ENCODE results near the gene ORAI3. TPM values are rescaled to one million over a fixed set of nuclear protein-coding genes. Genes with fewer than 3 reads are reported as not detected.

ORAI3 gene
- total RNA-seq, 4 donors from 2014 or later, result 25.7 to 41.0 (median 32.7) TPM

GRCh38 chr16:30958175-30959079, 9.6 kb downstream of the ORAI3 start:
- Histone ChIP-seq H3K4me1 (peaks cover 29% of the 10 kb centered on the region), H3K27me3 (no peaks in the 10 kb centered on the region), H3K27ac (peak overlapping the region; percentile 98), H3K36me3 (peaks cover 39% of the 10 kb centered on the region), H3K4me3 (peak overlapping the region; percentile 74), H3K9me3 (no peaks in the 10 kb centered on the region)
- under 1% methylated on average over 36 of the region's 55 CpGs for WGBS
- peak in 1 of 2 donors; percentile 76 for DNase-seq (ENCODE audit: low spot score in 2 of 2)
- no peak for TF ChIP-seq POLR2AphosphoS5 (IDR thresholded peaks at IDR 0.05)
- no peak for TF ChIP-seq EP300 (IDR thresholded peaks at IDR 0.05)
- no peak for TF ChIP-seq POLR2A (IDR thresholded peaks at IDR 0.05)
- TF ChIP-seq CTCF (IDR thresholded peaks at IDR 0.05), result no peak

GRCh38 chr16:30961384-30961783, 12.5 kb downstream of the ORAI3 start:
- Histone ChIP-seq H3K27me3 (no peaks in the 10 kb centered on the region), H3K36me3 (peaks cover 69% of the 10 kb centered on the region), H3K4me3 (no peak overlapping the region), H3K9me3 (no peaks in the 10 kb centered on the region), H3K4me1 (peaks cover 22% of the 10 kb centered on the region), H3K27ac (no peak overlapping the region)
- 92% methylated on average over 11 of the region's 11 CpGs for WGBS
- no peak for DNase-seq (ENCODE audit: low spot score in 2 of 2)
- no peak for TF ChIP-seq CTCF (IDR thresholded peaks at IDR 0.05)
- TF ChIP-seq POLR2A (IDR thresholded peaks at IDR 0.05), result no peak
- TF ChIP-seq POLR2AphosphoS5 (IDR thresholded peaks at IDR 0.05), result no peak
- no peak for TF ChIP-seq EP300 (IDR thresholded peaks at IDR 0.05)

- Histone ChIP-seq H3K9me3 (no peaks in the 10 kb centered on the region), H3K27ac (no peak overlapping the region), H3K27me3 (no peaks in the 10 kb centered on the region), H3K36me3 (peaks cover 95% of the 10 kb centered on the region), H3K4me1 (peaks cover 5% of the 10 kb centered on the region), H3K4me3 (no peak overlapping the region)
- 92% methylated on average over 18 of the region's 18 CpGs for WGBS
- TF ChIP-seq POLR2A (IDR thresholded peaks at IDR 0.05) (no peak), POLR2AphosphoS5 (IDR thresholded peaks at IDR 0.05) (no peak), CTCF (IDR thresholded peaks at IDR 0.05) (no peak), EP300 (IDR thresholded peaks at IDR 0.05) (no peak)
- no peak for DNase-seq (ENCODE audit: low spot score in 2 of 2)
These were observed 15.2 kb downstream of the ORAI3 start for GRCh38 chr16:30963925-30964511.

GRCh38 chr16:30964574-30965226, 15.8 kb downstream of the ORAI3 start:
- Histone ChIP-seq H3K4me3 (no peak overlapping the region), H3K9me3 (no peaks in the 10 kb centered on the region), H3K27ac (no peak overlapping the region), H3K36me3 (peaks cover 97% of the 10 kb centered on the region), H3K4me1 (no peaks in the 10 kb centered on the region), H3K27me3 (no peaks in the 10 kb centered on the region)
- no peak for DNase-seq (ENCODE audit: low spot score in 2 of 2)
- no peak for TF ChIP-seq EP300 (IDR thresholded peaks at IDR 0.05)
- no peak for TF ChIP-seq CTCF (IDR thresholded peaks at IDR 0.05)
- no peak for TF ChIP-seq POLR2AphosphoS5 (IDR thresholded peaks at IDR 0.05)
- TF ChIP-seq POLR2A (IDR thresholded peaks at IDR 0.05), result no peak
- 91% methylated on average over 33 of the region's 33 CpGs for WGBS

- WGBS, result 94% methylated on average over 15 of the region's 15 CpGs
- no peak for TF ChIP-seq POLR2A (IDR thresholded peaks at IDR 0.05)
- no peak for TF ChIP-seq CTCF (IDR thresholded peaks at IDR 0.05)
- TF ChIP-seq POLR2AphosphoS5 (IDR thresholded peaks at IDR 0.05), result no peak
- TF ChIP-seq EP300 (IDR thresholded peaks at IDR 0.05), result no peak
- H3K27ac ChIP-seq, result no peak overlapping the region
- no peak for DNase-seq (ENCODE audit: low spot score in 2 of 2)
- no peak overlapping the region for H3K4me3 ChIP-seq
- peaks cover 98% of the 10 kb centered on the region for H3K36me3 ChIP-seq
- H3K4me1 ChIP-seq, result no peaks in the 10 kb centered on the region
- H3K9me3 ChIP-seq, result no peaks in the 10 kb centered on the region
- no peaks in the 10 kb centered on the region for H3K27me3 ChIP-seq
These were observed 16.6 kb downstream of the ORAI3 start for GRCh38 chr16:30965436-30965835.
